Iris pigment epithelial cell (primary cell): ENCODE data around the gene ZNF236.
A peak's percentile ranks its signal among the peaks of the same experiment; 100 is the strongest.
"Not testable (repeated sequence)": the region's sequence is repeated elsewhere in the genome, so short reads cannot be mapped to it uniquely, and the experiment has no call there.

ENCODE experiments used
- DNase-seq: peaks from one replicate; pipeline ENCODE4 v3.0.0-alpha.2; 2011; ENCODE audit warnings: low read depth

The ZNF236 gene

GRCh38 chr18:77006305-77007175 lies 184.2 kb downstream of the ZNF236 start:
- no peak for DNase-seq

GRCh38 chr18:77007251-77007650 lies 184.9 kb downstream of the ZNF236 start:
- DNase-seq: no peak

- DNase-seq: no peak
Measured at GRCh38 chr18:77008006-77008405, 185.6 kb downstream of the ZNF236 start.

GRCh38 chr18:77008576-77009315 lies 186.4 kb downstream of the ZNF236 start:
- DNase-seq: no peak

GRCh38 chr18:77009675-77010074 lies 187.3 kb downstream of the ZNF236 start:
- no peak for DNase-seq

GRCh38 chr18:77012120-77012519 lies 189.8 kb downstream of the ZNF236 start:
- no peak for DNase-seq

GRCh38 chr18:77012806-77013541 lies 190.6 kb downstream of the ZNF236 start:
- no peak for DNase-seq

GRCh38 chr18:77013811-77014521 lies 191.6 kb downstream of the ZNF236 start:
- DNase-seq: no peak

GRCh38 chr18:77014538-77014937 lies 192.2 kb downstream of the ZNF236 start:
- DNase-seq: no peak

- peak; percentile 18 for DNase-seq
Measured at GRCh38 chr18:77015169-77015568, 192.8 kb downstream of the ZNF236 start.

- no peak for DNase-seq
Measured at GRCh38 chr18:77015771-77016710, 193.7 kb downstream of the ZNF236 start.

GRCh38 chr18:77016936-77017335 lies 194.6 kb downstream of the ZNF236 start:
- DNase-seq: no peak

GRCh38 chr18:77017355-77017754 lies 195.0 kb downstream of the ZNF236 start:
- no peak for DNase-seq

GRCh38 chr18:77018650-77019049 lies 196.3 kb downstream of the ZNF236 start:
- DNase-seq: not testable (repeated sequence)

GRCh38 chr18:77019641-77020040 lies 197.3 kb downstream of the ZNF236 start:
- DNase-seq: no peak
